DOHH2 (cell line): ENCODE measurements around the gene BLM.

Experiments
- CTCF ChIP-seq: fragments of 200-600 bp; sonication (generic); IDR thresholded peaks from one replicate; pipeline ENCODE4 v1.5.1; 2014; ENCODE audit warnings: antibody characterized with exemption, mild to moderate bottlenecking, low read depth, low read length; ENCODE audit not compliant: poor library complexity, severe bottlenecking
- EZH2phosphoT487 ChIP-seq: fragments of 200-600 bp; sonication (generic); IDR thresholded peaks from 2 replicates; pipeline ENCODE4 v1.6.1; 2017; ENCODE audit warnings: borderline replicate concordance, mild to moderate bottlenecking, antibody characterized with exemption, low read length, moderate library complexity, mixed read lengths

GRCh38 chr15:90742087-90742486 is 24.9 kb downstream of the BLM start:
- TF ChIP-seq CTCF (no peak), EZH2phosphoT487 (no peak)
